HG03159 (cell line): Measurements from ENCODE around the gene TRAM2.

Experiments used
- ATAC-seq: cut with Tn5 transposase; IDR thresholded peaks from one replicate; pipeline ENCODE4 v1.9.1; 2021; ENCODE audit warnings: mild to moderate bottlenecking, moderate library complexity; ENCODE audit not compliant: unreplicated experiment

The TRAM2 gene

GRCh38 chr6:52533491-52533890, 43.4 kb downstream of the TRAM2 start:
- no peak for ATAC-seq

GRCh38 chr6:52532457-52532856, 44.4 kb downstream of the TRAM2 start:
- ATAC-seq = no peak

GRCh38 chr6:52531834-52532233, 45.0 kb downstream of the TRAM2 start:
- ATAC-seq = no peak

- ATAC-seq = no peak
These were observed 45.5 kb downstream of the TRAM2 start for GRCh38 chr6:52531396-52531795.

GRCh38 chr6:52530351-52530750, 46.5 kb downstream of the TRAM2 start:
- ATAC-seq = no peak

- ATAC-seq = peak; percentile 61
These were observed 47.5 kb downstream of the TRAM2 start for GRCh38 chr6:52529311-52529710.

- no peak for ATAC-seq
These were observed 49.4 kb downstream of the TRAM2 start for GRCh38 chr6:52527436-52527835.

GRCh38 chr6:52526634-52527033, 50.2 kb downstream of the TRAM2 start:
- ATAC-seq = no peak

GRCh38 chr6:52524918-52525317, 51.9 kb downstream of the TRAM2 start:
- no peak for ATAC-seq

GRCh38 chr6:52523378-52524142, 53.3 kb downstream of the TRAM2 start:
- no peak for ATAC-seq

GRCh38 chr6:52522655-52523054, 54.2 kb downstream of the TRAM2 start:
- no peak for ATAC-seq

- ATAC-seq = no peak
These were observed 54.7 kb downstream of the TRAM2 start for GRCh38 chr6:52522151-52522626.

GRCh38 chr6:52519618-52520017, 57.2 kb downstream of the TRAM2 start:
- no peak for ATAC-seq

GRCh38 chr6:52518279-52518945, 58.4 kb downstream of the TRAM2 start:
- no peak for ATAC-seq

- ATAC-seq = peak; percentile 63
These were observed 59.2 kb downstream of the TRAM2 start for GRCh38 chr6:52517502-52518278.

GRCh38 chr6:52516943-52517342, 59.9 kb downstream of the TRAM2 start:
- ATAC-seq = no peak

GRCh38 chr6:52516269-52516668, 60.6 kb downstream of the TRAM2 start:
- no peak for ATAC-seq

GRCh38 chr6:52515219-52515960, 61.5 kb downstream of the TRAM2 start:
- no peak for ATAC-seq

- no peak for ATAC-seq
These were observed 62.3 kb downstream of the TRAM2 start for GRCh38 chr6:52514514-52514913.

GRCh38 chr6:52513896-52514295, 63.0 kb downstream of the TRAM2 start:
- ATAC-seq = no peak

GRCh38 chr6:52513464-52513863, 63.4 kb downstream of the TRAM2 start:
- no peak for ATAC-seq
